ENCODE results near the gene EVC. TPM values are rescaled to one million over a fixed set of nuclear protein-coding genes. Genes with fewer than 3 reads are reported as not detected.

Gene EVC
- total and polyA plus RNA-seq, 2 of the 4 experiments (the other 2 are of a cell fraction) = 16.8 to 18.9 TPM

GRCh38 chr4:5845035-5845905 is 134.3 kb downstream of the EVC start:
- Histone ChIP-seq H3K4me3 (ENCODE audit: insufficient read depth, low read depth, low read length) (no peak overlapping the region), H3K27ac (ENCODE audit: insufficient read depth, low read length) (no peak overlapping the region)
- ATAC-seq (ENCODE audit: low read depth) = no peak

More at GRCh38 chr4:5845035-5845905, 134.3 kb downstream of the EVC start:
- Histone ChIP-seq H4K5ac (ENCODE audit: low read depth, low read length) (no peak overlapping the region), H2AK5ac (ENCODE audit: low read depth, low read length) (no peak overlapping the region), H4K8ac (ENCODE audit: low read depth in 2 of 2, low read length in 2 of 2) (no peak overlapping the region), H2AK9ac (replicated peaks; ENCODE audit: low read depth, low read length, poor library complexity) (no peak overlapping the region), H3K23ac (ENCODE audit: low read depth, low read length) (no peak overlapping the region), H3K4me2 (ENCODE audit: low read depth, low read length) (no peak overlapping the region), H3K9me1 (ENCODE audit: insufficient read depth, low read length) (no peaks in the 10 kb centered on the region), H2BK120ac (ENCODE audit: low read depth, low read length) (no peak overlapping the region), H2BK5ac (ENCODE audit: low read depth, low read length, poor library complexity, severe bottlenecking) (no peak overlapping the region), H4K20me1 (ENCODE audit: insufficient read depth, low read length) (no peaks in the 10 kb centered on the region), H3K36me3 (ENCODE audit: control insufficient read depth, insufficient read depth, low read length) (peaks cover 9% of the 10 kb centered on the region; the same call in 1 of the 2 replicates), H3K27me3 (ENCODE audit: control insufficient read depth, insufficient read depth, low read length) (no peaks in the 10 kb centered on the region), H3K9me3 (ENCODE audit: control insufficient read depth, insufficient read depth, low read length) (no peaks in the 10 kb centered on the region), H3K9ac (ENCODE audit: low read depth, low read length) (no peak overlapping the region), H3K79me1 (ENCODE audit: low read depth in 1 of 2, low read length in 2 of 2) (no peaks in the 10 kb centered on the region), H3K18ac (ENCODE audit: low read depth, low read length) (no peak overlapping the region), H3K56ac (ENCODE audit: extremely low read depth, insufficient read depth, low read length) (no peak overlapping the region), H3K14ac (replicated peaks; ENCODE audit: low read depth, low read length) (no peak overlapping the region), H2AFZ (replicated peaks; ENCODE audit: low read length, poor library complexity) (no peak overlapping the region), H2BK15ac (ENCODE audit: low read depth, low read length) (no peak overlapping the region), H3K4me1 (ENCODE audit: control insufficient read depth, insufficient read depth, low read length) (peaks cover 4% of the 10 kb centered on the region; the same call in 1 of the 2 replicates), H4K91ac (ENCODE audit: insufficient read depth, low read depth, low read length) (no peak overlapping the region), H3K4ac (ENCODE audit: low read depth, low read length) (no peak overlapping the region), H2BK20ac (ENCODE audit: low read depth, low read length) (no peak overlapping the region)
- no TSS peak for BruUV-seq (replicated peaks)
- TF ChIP-seq MXI1 (IDR thresholded peaks at IDR 0.05; ENCODE audit: borderline replicate concordance, low read depth, low read length) = no peak
- no peak for TF ChIP-seq MAZ (IDR thresholded peaks at IDR 0.05; ENCODE audit: borderline replicate concordance, low read depth, low read length)
- TF ChIP-seq CTCF (conservative IDR thresholded peaks at IDR 0.05; ENCODE audit: low read depth, low read length) = no peak
- TF ChIP-seq CHD1 (IDR thresholded peaks at IDR 0.05; ENCODE audit: low read depth, low read length) = no peak
- TF ChIP-seq CEBPB (IDR thresholded peaks at IDR 0.05; ENCODE audit: low read depth, low read length) = no peak
- TF ChIP-seq NFE2L2 (IDR thresholded peaks at IDR 0.05; ENCODE audit: low read depth, low read length) = no peak
- TF ChIP-seq RAD21 (IDR thresholded peaks at IDR 0.05; ENCODE audit: low read length) = no peak
- TF ChIP-seq FOS (IDR thresholded peaks at IDR 0.05; ENCODE audit: low read depth, low read length) = no peak
- TF ChIP-seq RFX5 (IDR thresholded peaks at IDR 0.05; ENCODE audit: low read depth, low read length) = no peak
- no peak for TF ChIP-seq MAFK (IDR thresholded peaks at IDR 0.05; ENCODE audit: low read depth, low read length)
- TF ChIP-seq SMC3 (IDR thresholded peaks at IDR 0.05; ENCODE audit: low read depth, low read length) = no peak
- TF ChIP-seq ELK1 (IDR thresholded peaks at IDR 0.05; ENCODE audit: borderline replicate concordance, low read depth, low read length) = no peak
- ChIA-PET POLR2A (ENCODE audit: unreplicated experiment) (no interaction called here), CTCF (no interaction called here)
- WGBS, 2 experiments (ENCODE audit: extremely low coverage in 2 of 2, insufficient read length in 1 of 2) = 48% methylated on average over 5 of the region's 13 CpGs; no CpG with 5 or more reads in 1 of the 2 experiments
- dilution Hi-C loops (cut with HindIII; ENCODE audit: low sequenced_read_pairs, unreplicated experiment) (no loop called here), intact Hi-C loops (cut with micrococcal nuclease) (no loop called here), in situ Hi-C loops (cut with MboI; ENCODE audit: low sequenced_read_pairs) (no loop called here)
- DNase-seq = no peak

Data from IMR-90 (cell line).